ENCODE measurements around the gene FAM110A. TPM values are rescaled to one million over a fixed set of nuclear protein-coding genes. Genes with fewer than 3 reads are reported as not detected.

FAM110A gene
- total and polyA plus RNA-seq, 9 of the 15 experiments (the other 6 are each of a cell fraction or from before 2014, with no cell fraction given): 0.73 to 15.5 (median 3.6) TPM

DNA sequence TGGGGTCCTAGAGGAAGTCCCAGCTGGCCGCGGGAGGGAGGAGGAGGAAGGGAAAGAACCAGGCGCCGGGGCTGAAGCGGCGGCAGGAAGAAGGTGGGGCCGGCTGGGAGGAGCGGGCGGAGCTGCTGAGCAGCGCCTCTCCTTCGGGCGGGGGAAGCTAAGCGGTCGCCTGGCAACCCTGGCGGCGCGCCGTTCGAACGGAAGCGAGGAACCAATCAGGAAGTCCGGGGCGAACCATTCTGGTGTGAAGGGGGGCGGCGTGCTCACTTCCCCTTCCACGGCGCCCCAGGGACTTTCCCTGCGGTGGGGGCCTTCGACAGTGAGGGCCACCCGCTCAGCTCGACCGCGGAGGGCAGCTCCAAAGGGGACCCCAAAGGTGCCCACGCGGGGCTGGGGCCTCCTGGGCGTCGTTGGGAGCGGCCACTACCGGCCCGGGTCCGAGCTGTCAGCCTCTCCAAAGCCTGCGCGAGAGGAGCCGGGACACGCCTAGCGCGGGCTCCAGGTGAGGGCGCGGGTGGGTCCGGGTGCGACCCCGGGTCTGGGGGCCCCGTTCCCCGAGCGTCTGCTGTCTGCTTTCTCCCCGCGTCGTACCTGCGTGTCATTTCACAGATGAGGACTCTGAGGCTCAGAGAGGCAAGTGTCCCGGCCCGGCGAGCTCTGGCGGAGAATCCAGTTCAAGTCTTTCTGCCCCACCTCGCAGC is at the start of gene FAM110A (continued):
- no peak for TF ChIP-seq ZNF586 (CRISPR knock-in tag; conservative IDR thresholded peaks at IDR 0.05)
- TF ChIP-seq HDAC1 (IDR thresholded peaks at IDR 0.05): peak in 1 of 2 experiments; percentile 46; a peak in 2 of 4 replicates
- peak; percentile 83 for TF ChIP-seq POLR2G (IDR thresholded peaks at IDR 0.05; ENCODE audit: low read depth, low read length)
- TF ChIP-seq, protein P1, sequence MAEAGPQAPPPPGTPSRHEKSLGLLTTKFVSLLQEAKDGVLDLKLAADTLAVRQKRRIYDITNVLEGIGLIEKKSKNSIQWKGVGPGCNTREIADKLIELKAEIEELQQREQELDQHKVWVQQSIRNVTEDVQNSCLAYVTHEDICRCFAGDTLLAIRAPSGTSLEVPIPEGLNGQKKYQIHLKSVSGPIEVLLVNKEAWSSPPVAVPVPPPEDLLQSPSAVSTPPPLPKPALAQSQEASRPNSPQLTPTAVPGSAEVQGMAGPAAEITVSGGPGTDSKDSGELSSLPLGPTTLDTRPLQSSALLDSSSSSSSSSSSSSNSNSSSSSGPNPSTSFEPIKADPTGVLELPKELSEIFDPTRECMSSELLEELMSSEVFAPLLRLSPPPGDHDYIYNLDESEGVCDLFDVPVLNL (CRISPR knock-in tag; IDR thresholded peaks at IDR 0.05; ENCODE audit: low read depth): peak; percentile 99
- TF ChIP-seq RBM14 (IDR thresholded peaks at IDR 0.05; ENCODE audit: borderline replicate concordance, insufficient read depth, low read depth, low read length): no peak
- TF ChIP-seq C11orf30 (IDR thresholded peaks at IDR 0.05; ENCODE audit: low read depth): no peak
- no peak for TF ChIP-seq NR2C1 (IDR thresholded peaks at IDR 0.05)
- no peak for TF ChIP-seq NR2C1 (tag; IDR thresholded peaks at IDR 0.05)
- no peak for TF ChIP-seq SRSF1 (IDR thresholded peaks at IDR 0.05; ENCODE audit: low read depth, low read length)
- TF ChIP-seq TBL1XR1 (IDR thresholded peaks at IDR 0.05; ENCODE audit: low read length in 2 of 2): no peak
- peak; percentile 11; the same call in 1 of the 2 replicates for TF ChIP-seq SMAD4 (CRISPR knock-in tag; conservative IDR thresholded peaks at IDR 0.05)
- peak; percentile 91 for TF ChIP-seq VEZF1 (CRISPR knock-in tag; IDR thresholded peaks at IDR 0.05)
- TF ChIP-seq ZC3H8 (IDR thresholded peaks at IDR 0.05): no peak
- TF ChIP-seq THRAP3 (IDR thresholded peaks at IDR 0.05; ENCODE audit: borderline replicate concordance): no peak
- peak; percentile 53; the same call in 1 of the 2 replicates for TF ChIP-seq CTBP1 (IDR thresholded peaks at IDR 0.05; ENCODE audit: borderline replicate concordance)
- peak in 1 of 3 experiments; percentile 30; a peak in 2 of 6 replicates for TF ChIP-seq ZBTB11 (CRISPR knock-in tag; IDR thresholded peaks at IDR 0.05)
- no peak for TF ChIP-seq ZFP36 (IDR thresholded peaks at IDR 0.05; ENCODE audit: low read depth, low read length, partially characterized antibody)
- TF ChIP-seq ZEB2 (IDR thresholded peaks at IDR 0.05): no peak
- 0 out of 2 replicates have a peak, but pooled peaks have one; percentile 7 for TF ChIP-seq SMARCE1 (IDR thresholded peaks at IDR 0.05)
- TF ChIP-seq LCOR (CRISPR knock-in tag; IDR thresholded peaks at IDR 0.05): peak; percentile 41
- TF ChIP-seq DNMT1 (IDR thresholded peaks at IDR 0.05): no peak
- TF ChIP-seq STAG1 (CRISPR knock-in tag; IDR thresholded peaks at IDR 0.05; ENCODE audit: borderline replicate concordance): no peak
- no peak for TF ChIP-seq GTF2E2 (tag; IDR thresholded peaks at IDR 0.05)
- TF ChIP-seq ZFP30 (CRISPR knock-in tag; IDR thresholded peaks at IDR 0.05; ENCODE audit: borderline replicate concordance): no peak
